Stimulated activated CD4-positive, alpha-beta T cell treated with anti-CD3 and anti-CD28 coated beads, Interleukin-1b, Interleukin-23, amount 100 ng/mL, for 48 hours (primary cell): ENCODE results near the gene RYR2.
"Not testable (repeated sequence)": the region's sequence is repeated elsewhere in the genome, so short reads cannot be mapped to it uniquely, and the experiment has no call there.

ENCODE experiments used
- DNase-seq: peaks from one replicate; pipeline ENCODE4 v3.0.0-alpha.2; 2020

RYR2 gene

GRCh38 chr1:237583756-237584155 lies 541.8 kb downstream of the RYR2 start:
- no peak for DNase-seq

GRCh38 chr1:237590386-237590785 lies 548.4 kb downstream of the RYR2 start:
- no peak for DNase-seq

- DNase-seq: no peak
Observed at GRCh38 chr1:237591353-237591752, 549.4 kb downstream of the RYR2 start.

- DNase-seq: not testable (repeated sequence)
Observed at GRCh38 chr1:237603036-237603568, 561.1 kb downstream of the RYR2 start.

- DNase-seq: no peak
Observed at GRCh38 chr1:237608433-237608832, 566.4 kb downstream of the RYR2 start.

GRCh38 chr1:237610157-237610556 lies 568.2 kb downstream of the RYR2 start:
- no peak for DNase-seq

GRCh38 chr1:237613984-237614383 lies 572.0 kb downstream of the RYR2 start:
- no peak for DNase-seq

GRCh38 chr1:237619553-237619952 lies 577.6 kb downstream of the RYR2 start:
- no peak for DNase-seq

- DNase-seq: no peak
Observed at GRCh38 chr1:237634922-237635321, 592.9 kb downstream of the RYR2 start.

GRCh38 chr1:237638555-237638954 lies 596.6 kb downstream of the RYR2 start:
- no peak for DNase-seq

- no peak for DNase-seq
Observed at GRCh38 chr1:237640011-237640671, 598.2 kb downstream of the RYR2 start.

GRCh38 chr1:237640966-237641365 lies 599.0 kb downstream of the RYR2 start:
- no peak for DNase-seq

GRCh38 chr1:237650809-237651208 lies 608.8 kb downstream of the RYR2 start:
- DNase-seq: no peak

- DNase-seq: no peak
Observed at GRCh38 chr1:237655778-237656177, 613.8 kb downstream of the RYR2 start.

GRCh38 chr1:237664348-237664747 lies 622.4 kb downstream of the RYR2 start:
- DNase-seq: no peak

GRCh38 chr1:237670302-237670701 lies 628.3 kb downstream of the RYR2 start:
- DNase-seq: no peak

- no peak for DNase-seq
Observed at GRCh38 chr1:237671262-237671661, 629.3 kb downstream of the RYR2 start.

- DNase-seq: no peak
Observed at GRCh38 chr1:237671935-237672334, 630.0 kb downstream of the RYR2 start.

- DNase-seq: no peak
Observed at GRCh38 chr1:237672748-237673147, 630.8 kb downstream of the RYR2 start.

GRCh38 chr1:237673631-237674030 lies 631.6 kb downstream of the RYR2 start:
- DNase-seq: no peak

GRCh38 chr1:237677979-237678378 lies 636.0 kb downstream of the RYR2 start:
- no peak for DNase-seq

GRCh38 chr1:237679687-237680086 lies 637.7 kb downstream of the RYR2 start:
- no peak for DNase-seq

GRCh38 chr1:237681210-237681609 lies 639.2 kb downstream of the RYR2 start:
- DNase-seq: no peak

GRCh38 chr1:237684236-237684635 lies 642.3 kb downstream of the RYR2 start:
- DNase-seq: no peak

- DNase-seq: no peak
Observed at GRCh38 chr1:237685551-237685950, 643.6 kb downstream of the RYR2 start.
